Spleen (tissue), 11 donors: ENCODE measurements around the gene TCF12. TPM values are rescaled to one million over a fixed set of nuclear protein-coding genes. Genes with fewer than 3 reads are reported as not detected.

ENCODE experiments used
- DNase-seq: peaks from one replicate; pipeline ENCODE4 v3.0.0-alpha.2; 2020
- H3K27ac ChIP-seq, 8 donors: fragments of 200-600 bp; sonication (generic) in 7 of 8; 1 replicate in 4 of 8; 2 replicates in 4 of 8; pipeline versions ENCODE4 v1.5.0 to v1.8.0; 2016 to 2021; ENCODE audit warnings: inconsistent platforms in 4 of 8, mild to moderate bottlenecking in 4 of 8, moderate library complexity in 1 of 8
- H3K27me3 ChIP-seq, 7 donors: fragments of 200-600 bp; sonication (generic) in 6 of 7; replicated peaks in 1 of 7; 1 replicate in 4 of 7; 2 replicates in 3 of 7; pipeline versions ENCODE4 v1.5.0 to v1.8.0; 2016 to 2021; ENCODE audit warnings: inconsistent platforms in 3 of 7, mild to moderate bottlenecking in 1 of 7
- H3K36me3 ChIP-seq, 6 donors: fragments of 200-600 bp; sonication (generic) in 5 of 6; 1 replicate in 4 of 6; 2 replicates in 2 of 6; pipeline versions ENCODE4 v1.5.0 to v1.8.0; 2016 to 2021; ENCODE audit warnings: inconsistent platforms in 2 of 6
- H3K4me1 ChIP-seq, 6 donors: fragments of 200-600 bp; sonication (generic) in 5 of 6; 1 replicate in 3 of 6; 2 replicates in 3 of 6; pipeline versions ENCODE4 v1.5.0 to v1.8.0; 2016 to 2021; ENCODE audit warnings: inconsistent platforms in 3 of 6
- H3K4me3 ChIP-seq, 8 donors: fragments of 200-600 bp; sonication (generic) in 7 of 8; 1 replicate in 4 of 8; 2 replicates in 4 of 8; pipeline versions ENCODE4 v1.5.0 to v1.8.0; 2016 to 2021; ENCODE audit warnings: inconsistent platforms in 4 of 8, mild to moderate bottlenecking in 4 of 8, moderate library complexity in 2 of 8
- H3K9me3 ChIP-seq, 8 donors: fragments of 200-600 bp; sonication (generic) in 7 of 8; 1 replicate in 4 of 8; 2 replicates in 4 of 8; pipeline versions ENCODE4 v1.5.0 to v1.8.0; 2016 to 2021; ENCODE audit warnings: inconsistent platforms in 4 of 8
- CTCF ChIP-seq, 11 experiments: fragments of 200-600 bp in 7 of 11; fragments of 450-650 bp in 4 of 11; sonication (generic) in 4 of 11; IDR thresholded peaks in 8 of 11; conservative IDR thresholded peaks in 3 of 11; 1 replicate in 7 of 11; 2 replicates in 4 of 11; pipeline versions ENCODE4 v1.4.0 to v1.8.0; 2016 to 2021; ENCODE audit warnings: antibody characterized with exemption in 11 of 11, inconsistent platforms in 4 of 11, mild to moderate bottlenecking in 1 of 11
- POLR2A ChIP-seq, 3 donors: fragments of 450-650 bp; IDR thresholded peaks; one replicate each; pipeline ENCODE4 v1.5.1; 2017; ENCODE audit warnings: antibody characterized with exemption in 3 of 3, mild to moderate bottlenecking in 1 of 3
- POLR2AphosphoS5 ChIP-seq, 3 donors: sonication (generic); formaldehyde crosslinking; IDR thresholded peaks; one replicate each; pipeline ENCODE4 v1.5.1; 2017; ENCODE audit warnings: antibody characterized with exemption in 3 of 3
- WGBS, 5 donors: extraction: QIAGEN DNeasy Blood & Tissue Kit in 3 of 5; methylation state at CpG; one replicate each; pipeline versions ENCODE4 v1.1.5 to v1.1.7; 2013 to 2018; 5-methylcytosine and 5-hydroxymethylcytosine counted together
- intact Hi-C: fragments of 100-400 bp; cut with DNase I; formaldehyde crosslinking; loops from one replicate; pipeline ENCODE4 v1.15.0; 2023; ENCODE audit warnings: low total_unique reads
- polyA plus RNA-seq, 3 donors: library from polyadenylated mRNA; stranded (reverse); fragments of 200-250 nt; gene quantifications; one replicate each; pipeline ENCODE4 v1.2.1, GENCODE V29; 2013
- total RNA-seq, 7 donors: library from RNA; depleted of rRNA in 3 of 7; stranded (reverse); fragments of >200 nt in 3 of 7; fragmentation: NEBNext Ultra II Directional in 4 of 7; extraction: Animal tissue kit (Norgen Biotek cat#: 25700) in 4 of 7; gene quantifications; one replicate each; pipeline versions ENCODE4 v1.1.0 to v1.2.1, GENCODE V29; 2016 to 2021
- donor health status: healthy with polysubstance abuse.
- donor health status: DM: no; HTN: no; CAD: no; lungs with moderate emphysema.
- donor health status: DM: no; HTN: no; CAD: no.
- donor health status: Bipolar disorder and iron deficiency.
- donor health status: healthy.
- donor health status: DM: no; HTN: no; CAD: no.
- donor health status: DM: yes; HTN: yes; CAD: no.

TCF12 gene
- total and polyA plus RNA-seq, 10 donors = 8.3 to 139 (median 111) TPM

- Histone ChIP-seq H3K27me3 (no peaks in the 10 kb centered on the region), H3K36me3 (no peaks in the 10 kb centered on the region), H3K4me3 (no peak overlapping the region), H3K27ac (no peak overlapping the region), H3K9me3 (no peaks in the 10 kb centered on the region), H3K4me1 (peaks cover 0 to 65% (median 12%) of the 10 kb centered on the region in 6 donors)
- no peak for TF ChIP-seq CTCF (IDR thresholded peaks at IDR 0.05 in 8 of 11, conservative IDR thresholded peaks at IDR 0.05 in 3 of 11)
- TF ChIP-seq POLR2A (IDR thresholded peaks at IDR 0.05) = no peak
- no peak for TF ChIP-seq POLR2AphosphoS5 (IDR thresholded peaks at IDR 0.05)
- no peak for DNase-seq
- 95 to 100% (median 95%) methylated on average over 3 of the region's 3 CpGs for WGBS, 5 donors
- intact Hi-C loops = no loop called here
Measured at GRCh38 chr15:57030011-57030410, 111.6 kb downstream of the TCF12 start.

- H3K27me3 ChIP-seq = no peaks in the 10 kb centered on the region
- DNase-seq = no peak
- H3K4me1 ChIP-seq = peaks cover 0 to 65% (median 10%) of the 10 kb centered on the region in 6 donors
- intact Hi-C loops = no loop called here
- 68 to 86% (median 79%) methylated on average over 1 of the region's 1 CpG for WGBS, 5 donors
- no peak overlapping the region for H3K27ac ChIP-seq
- no peak overlapping the region for H3K4me3 ChIP-seq
- TF ChIP-seq POLR2A (IDR thresholded peaks at IDR 0.05) = no peak
- TF ChIP-seq POLR2AphosphoS5 (IDR thresholded peaks at IDR 0.05) = no peak
- no peak for TF ChIP-seq CTCF (IDR thresholded peaks at IDR 0.05 in 8 of 11, conservative IDR thresholded peaks at IDR 0.05 in 3 of 11)
- no peaks in the 10 kb centered on the region for H3K36me3 ChIP-seq
- no peaks in the 10 kb centered on the region for H3K9me3 ChIP-seq
Measured at GRCh38 chr15:57031082-57031481, 112.6 kb downstream of the TCF12 start.

GRCh38 chr15:57031605-57032004 is 113.2 kb downstream of the TCF12 start:
- TF ChIP-seq CTCF (IDR thresholded peaks at IDR 0.05 in 8 of 11, conservative IDR thresholded peaks at IDR 0.05 in 3 of 11) (no peak), POLR2A (IDR thresholded peaks at IDR 0.05) (no peak), POLR2AphosphoS5 (IDR thresholded peaks at IDR 0.05) (no peak)
- H3K4me3 ChIP-seq = no peak overlapping the region
- no peaks in the 10 kb centered on the region for H3K27me3 ChIP-seq
- no peaks in the 10 kb centered on the region for H3K9me3 ChIP-seq
- WGBS, 5 donors = 8 to 14% (median 11%) methylated on average over 1 of the region's 1 CpG
- H3K36me3 ChIP-seq = no peaks in the 10 kb centered on the region
- intact Hi-C loops = no loop called here
- DNase-seq = no peak
- H3K27ac ChIP-seq = peak overlapping the region in 1 of 8 donors; percentile 10
- peaks cover 0 to 66% (median 12%) of the 10 kb centered on the region in 6 donors for H3K4me1 ChIP-seq

- intact Hi-C loops = no loop called here
- TF ChIP-seq CTCF (IDR thresholded peaks at IDR 0.05 in 8 of 11, conservative IDR thresholded peaks at IDR 0.05 in 3 of 11) (no peak), POLR2A (IDR thresholded peaks at IDR 0.05) (no peak), POLR2AphosphoS5 (IDR thresholded peaks at IDR 0.05) (no peak)
- no peak for DNase-seq
- Histone ChIP-seq H3K36me3 (no peaks in the 10 kb centered on the region), H3K9me3 (no peaks in the 10 kb centered on the region), H3K27me3 (no peaks in the 10 kb centered on the region), H3K27ac (no peak overlapping the region), H3K4me3 (no peak overlapping the region), H3K4me1 (peaks cover 0 to 74% (median 16%) of the 10 kb centered on the region in 6 donors)
- 94 to 99% (median 97%) methylated on average over 5 of the region's 5 CpGs for WGBS, 5 donors
Measured at GRCh38 chr15:57032338-57032737, 113.9 kb downstream of the TCF12 start.
